Measurements from ENCODE around the gene HRH1. TPM values are rescaled to one million over a fixed set of nuclear protein-coding genes. Genes with fewer than 3 reads are reported as not detected.
"Not testable (repeated sequence)": the region's sequence is repeated elsewhere in the genome, so short reads cannot be mapped to it uniquely, and the experiment has no call there.

Gene HRH1
- total RNA-seq: 1 to 10 TPM in 1 of 2 donors, under 1 TPM in 1; 0.50 to 5.9 TPM

- 2% methylated on average over 37 of the region's 98 CpGs for WGBS
- H3K4me1 ChIP-seq (replicated peaks): peaks cover 2% of the 10 kb centered on the region
- no peak for DNase-seq (ENCODE audit: low spot score)
- H3K27ac ChIP-seq: no peak within 1 kb of the TSS
- no peaks in the 10 kb centered on the region for H3K9me3 ChIP-seq
- peaks cover 7% of the 10 kb centered on the region for H3K27me3 ChIP-seq (replicated peaks; ENCODE audit: insufficient read depth)
- H3K36me3 ChIP-seq: no peaks in the 10 kb centered on the region
- TF ChIP-seq POLR2A (IDR thresholded peaks at IDR 0.05) (no peak), POLR2AphosphoS5 (IDR thresholded peaks at IDR 0.05) (no peak), CTCF (IDR thresholded peaks at IDR 0.05) (no peak)
- peak within 1 kb of the TSS; percentile 33 to 35 for H3K4me3 ChIP-seq
- intact Hi-C loops (cut with DNase I): no loop called here
These were observed at the start of gene HRH1 for GRCh38 chr3:11154036-11154952. HRH1 (plus strand) TSS chr3:11154493; CDS start chr3:11259038, 104,545 bp downstream.

DNA sequence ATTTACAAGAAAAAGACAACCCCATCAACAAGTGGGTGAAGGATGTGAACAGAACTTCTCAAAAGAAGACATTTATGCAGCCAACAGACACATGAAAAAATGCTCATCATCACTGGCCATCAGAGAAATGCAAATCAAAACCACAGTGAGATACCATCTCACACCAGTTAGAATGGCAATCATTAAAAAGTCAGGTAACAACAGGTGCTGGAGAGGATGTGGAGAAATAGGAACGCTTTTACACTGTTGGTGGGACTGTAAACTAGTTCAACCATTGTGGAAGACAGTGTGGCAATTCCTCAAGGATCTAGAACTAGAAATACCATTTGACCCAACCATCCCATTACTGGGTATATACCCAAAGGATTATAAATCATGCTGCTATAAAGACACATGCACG is 41.0 kb upstream of the HRH1 start:
- intact Hi-C loops (cut with DNase I); H3K4me3 ChIP-seq; H3K4me1 ChIP-seq (replicated peaks); H3K9me3 ChIP-seq; H3K27ac ChIP-seq; DNase-seq (ENCODE audit: low spot score); H3K36me3 ChIP-seq; H3K27me3 ChIP-seq (replicated peaks; ENCODE audit: insufficient read depth): not testable (repeated sequence)
- 93% methylated on average over 2 of the region's 2 CpGs for WGBS

DNA sequence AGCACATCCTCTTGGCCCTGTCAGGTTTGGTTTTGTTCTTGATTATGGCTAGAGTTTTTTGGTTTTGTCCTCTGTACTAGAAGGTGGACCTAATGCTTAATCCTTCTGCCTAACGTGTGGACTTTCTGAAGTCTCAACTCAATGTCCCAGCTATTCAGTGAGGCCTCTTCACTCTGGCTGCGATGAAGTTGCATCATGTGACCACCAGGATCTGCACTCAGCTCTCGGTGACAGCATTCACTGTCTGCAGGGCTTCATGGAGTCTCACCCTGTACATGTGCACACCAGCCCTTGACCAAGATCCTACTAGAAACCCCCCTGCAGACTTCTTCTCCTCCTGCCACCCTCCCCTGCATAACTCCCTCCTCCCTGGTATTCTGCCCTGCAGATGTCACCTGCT is 38.7 kb upstream of the HRH1 start:
- 82% methylated on average over 3 of the region's 3 CpGs for WGBS
- intact Hi-C loops (cut with DNase I): no loop called here

DNA sequence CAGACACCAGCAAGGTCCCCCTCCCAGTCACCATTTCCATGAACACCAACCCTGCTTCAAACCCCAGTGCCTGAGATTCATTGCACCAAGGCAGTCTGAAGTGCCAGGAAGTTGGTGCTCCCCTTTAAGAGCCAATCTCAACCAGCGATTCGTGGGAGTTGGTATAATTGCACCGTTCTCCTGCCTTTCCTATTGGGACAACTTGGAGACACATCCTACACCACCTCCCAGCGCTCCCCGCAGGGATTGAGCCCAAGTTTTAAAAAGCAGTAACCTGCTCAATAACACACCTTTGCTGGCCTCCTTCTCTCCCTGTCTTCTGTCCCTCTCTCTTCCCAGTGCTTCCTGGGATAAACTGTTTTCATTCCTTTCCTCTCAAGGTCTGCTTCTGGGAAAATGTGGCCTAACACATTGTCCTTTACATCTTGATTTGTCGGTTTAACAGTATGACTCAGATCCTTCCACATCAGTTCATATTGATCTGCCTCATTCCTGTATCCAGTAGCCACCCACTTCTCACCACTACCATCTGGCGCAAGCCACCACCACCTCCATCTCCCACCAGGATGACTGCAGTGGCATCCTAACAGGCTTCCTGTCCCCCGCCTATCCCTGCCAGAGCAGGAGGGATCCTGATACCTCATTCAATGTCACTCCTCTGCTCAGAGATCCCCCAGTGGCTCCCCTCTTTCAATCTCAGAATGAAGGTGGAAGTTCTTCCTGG is 37.8 kb upstream of the HRH1 start:
- Histone ChIP-seq H3K9me3 (no peaks in the 10 kb centered on the region), H3K4me1 (replicated peaks) (no peaks in the 10 kb centered on the region), H3K27ac (no peak overlapping the region), H3K27me3 (replicated peaks; ENCODE audit: insufficient read depth) (no peaks in the 10 kb centered on the region), H3K4me3 (no peak overlapping the region), H3K36me3 (no peaks in the 10 kb centered on the region)
- DNase-seq (ENCODE audit: low spot score): no peak
- intact Hi-C loops (cut with DNase I): no loop called here
- TF ChIP-seq POLR2AphosphoS5 (IDR thresholded peaks at IDR 0.05) (no peak), POLR2A (IDR thresholded peaks at IDR 0.05) (no peak), CTCF (IDR thresholded peaks at IDR 0.05) (no peak)
- WGBS: 89% methylated on average over 8 of the region's 8 CpGs

More for the DNA sequence above, 38.7 kb upstream of the HRH1 start:
- Histone ChIP-seq H3K4me1 (replicated peaks) (no peaks in the 10 kb centered on the region), H3K36me3 (no peaks in the 10 kb centered on the region), H3K9me3 (no peaks in the 10 kb centered on the region), H3K4me3 (no peak overlapping the region), H3K27ac (no peak overlapping the region), H3K27me3 (replicated peaks; ENCODE audit: insufficient read depth) (no peaks in the 10 kb centered on the region)
- no peak for DNase-seq (ENCODE audit: low spot score)
- no peak for TF ChIP-seq POLR2A (IDR thresholded peaks at IDR 0.05)
- no peak for TF ChIP-seq CTCF (IDR thresholded peaks at IDR 0.05)
- no peak for TF ChIP-seq POLR2AphosphoS5 (IDR thresholded peaks at IDR 0.05)

DNA sequence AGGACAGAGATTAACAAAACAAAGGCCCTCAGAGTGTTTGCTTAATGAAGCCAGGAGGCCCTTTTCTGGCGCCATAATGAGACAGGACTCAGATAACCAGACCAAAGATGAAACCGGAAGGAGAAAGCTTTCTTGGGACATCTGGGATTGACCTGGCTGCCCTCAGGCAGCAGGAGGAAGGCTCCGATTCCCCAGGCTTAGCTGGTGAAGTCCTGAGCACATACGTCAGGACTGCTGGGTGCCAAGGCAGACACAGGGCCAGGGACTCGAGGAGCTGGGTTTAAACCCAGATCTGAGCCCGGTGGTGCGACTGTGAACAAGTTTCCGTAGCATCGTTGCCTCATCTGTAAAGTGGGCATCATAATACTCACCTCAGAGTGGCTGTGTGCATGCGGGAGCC is 36.7 kb upstream of the HRH1 start:
- TF ChIP-seq CTCF (IDR thresholded peaks at IDR 0.05): no peak
- TF ChIP-seq POLR2AphosphoS5 (IDR thresholded peaks at IDR 0.05): no peak
- TF ChIP-seq POLR2A (IDR thresholded peaks at IDR 0.05): no peak
- H3K4me3 ChIP-seq: no peak overlapping the region
- H3K4me1 ChIP-seq (replicated peaks): no peaks in the 10 kb centered on the region
- no peaks in the 10 kb centered on the region for H3K9me3 ChIP-seq
- 80% methylated on average over 10 of the region's 10 CpGs for WGBS
- intact Hi-C loops (cut with DNase I): no loop called here
- DNase-seq (ENCODE audit: low spot score): no peak
- H3K27me3 ChIP-seq (replicated peaks; ENCODE audit: insufficient read depth): no peaks in the 10 kb centered on the region
- H3K36me3 ChIP-seq: no peaks in the 10 kb centered on the region
- H3K27ac ChIP-seq: no peak overlapping the region

Measured in prostate gland (tissue), 2 donors.